Airway epithelial cell (primary cell): ENCODE measurements around the gene WDR35. TPM values are rescaled to one million over a fixed set of nuclear protein-coding genes. Genes with fewer than 3 reads are reported as not detected.

ENCODE experiments used
- total RNA-seq: library from RNA; depleted of rRNA; stranded (reverse); fragments of >200 nt; gene quantifications from 2 replicates; pipeline ENCODE4 v1.2.3, GENCODE V29; 2015

Gene WDR35
- 4.0 and 5.9 TPM in 2 replicates for total RNA-seq

DNA sequence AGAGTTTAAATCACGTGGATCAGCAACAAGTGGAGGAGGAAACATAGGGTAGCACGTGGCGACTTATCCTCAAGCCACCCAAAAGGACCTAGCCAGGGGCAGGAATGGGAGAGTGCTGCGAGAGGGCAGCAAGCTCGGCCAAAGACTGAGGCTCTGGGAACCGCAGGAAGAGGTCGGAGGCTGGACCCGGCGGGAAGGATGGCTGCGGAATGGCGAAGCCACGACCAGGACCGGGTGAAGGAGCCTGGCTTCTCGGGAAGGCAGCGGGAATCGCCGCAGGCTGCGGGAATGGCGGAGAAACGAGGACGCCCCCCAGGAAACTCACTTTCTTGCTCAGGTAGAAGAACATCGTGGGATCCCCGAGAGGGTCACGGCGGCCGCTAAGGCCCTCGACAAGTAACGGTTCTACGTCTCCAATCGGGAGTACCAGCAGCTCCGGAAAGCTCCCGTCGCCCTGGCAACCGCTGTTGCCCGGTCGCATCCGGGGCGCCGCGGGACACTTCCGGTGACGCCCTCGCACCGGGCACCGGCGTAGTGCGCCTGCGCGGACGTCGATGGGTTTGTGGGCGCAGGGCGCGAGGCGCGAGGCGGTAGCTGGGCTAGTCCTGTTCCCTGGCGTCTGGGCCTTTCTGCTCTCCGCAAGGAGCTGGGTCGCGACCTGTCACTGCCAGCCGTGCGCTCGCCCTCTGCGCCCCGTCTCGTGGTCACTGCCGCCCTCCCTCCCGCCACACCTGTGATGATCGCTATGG, at the start of gene WDR35:
Gene WDR35, minus strand, starts transcription at position 439 of the 749 bp plus-strand sequence. Its CDS starts 90 bp downstream, at position 349.

DNA sequence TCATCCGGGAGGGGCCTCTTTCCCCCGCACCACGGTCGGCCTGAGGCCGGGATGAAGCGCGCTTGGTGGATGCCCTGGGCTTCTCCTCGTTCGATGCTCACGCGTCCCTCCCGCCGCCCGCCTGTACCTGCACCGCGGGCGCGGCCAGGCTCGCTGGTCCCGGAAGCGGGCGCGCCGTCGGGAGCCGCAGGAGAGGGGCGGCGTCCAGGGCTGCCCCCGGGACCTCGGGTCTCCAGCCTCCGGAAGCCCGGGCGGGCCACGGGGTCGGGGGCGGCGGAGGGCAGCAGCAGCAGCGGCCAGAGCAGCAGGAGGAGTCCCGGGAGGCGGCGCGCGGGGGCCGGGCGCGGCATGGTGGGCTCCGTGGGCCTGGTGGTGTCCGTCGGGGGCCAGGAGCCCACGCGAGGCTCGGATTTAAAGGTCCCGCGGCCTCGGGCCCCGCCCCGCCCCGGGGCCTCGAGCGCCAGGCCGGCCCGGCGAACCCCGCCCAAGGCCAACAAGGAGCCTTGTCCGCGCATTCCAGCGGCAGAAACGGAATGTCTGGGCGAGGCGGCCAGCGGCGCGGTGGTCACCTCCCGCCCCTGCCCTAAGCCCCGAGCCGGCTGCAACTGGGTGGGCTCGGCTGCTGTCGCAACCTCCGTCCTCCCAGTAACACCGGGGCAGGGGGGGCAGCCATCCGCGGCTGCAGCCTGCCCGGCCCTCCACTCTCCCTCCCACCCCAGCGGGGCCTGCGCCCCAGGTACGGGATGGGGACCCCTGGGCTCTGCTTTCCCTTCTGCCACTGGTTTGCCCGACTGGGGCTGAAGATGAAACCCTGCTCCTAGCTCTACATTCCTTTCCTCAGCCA, 22.6 kb upstream of the WDR35 start, which contains the start of gene MATN3:
Gene MATN3, minus strand, starts transcription at position 387 of the 844 bp plus-strand sequence. Its CDS starts 37 bp downstream, at position 350.

DNA sequence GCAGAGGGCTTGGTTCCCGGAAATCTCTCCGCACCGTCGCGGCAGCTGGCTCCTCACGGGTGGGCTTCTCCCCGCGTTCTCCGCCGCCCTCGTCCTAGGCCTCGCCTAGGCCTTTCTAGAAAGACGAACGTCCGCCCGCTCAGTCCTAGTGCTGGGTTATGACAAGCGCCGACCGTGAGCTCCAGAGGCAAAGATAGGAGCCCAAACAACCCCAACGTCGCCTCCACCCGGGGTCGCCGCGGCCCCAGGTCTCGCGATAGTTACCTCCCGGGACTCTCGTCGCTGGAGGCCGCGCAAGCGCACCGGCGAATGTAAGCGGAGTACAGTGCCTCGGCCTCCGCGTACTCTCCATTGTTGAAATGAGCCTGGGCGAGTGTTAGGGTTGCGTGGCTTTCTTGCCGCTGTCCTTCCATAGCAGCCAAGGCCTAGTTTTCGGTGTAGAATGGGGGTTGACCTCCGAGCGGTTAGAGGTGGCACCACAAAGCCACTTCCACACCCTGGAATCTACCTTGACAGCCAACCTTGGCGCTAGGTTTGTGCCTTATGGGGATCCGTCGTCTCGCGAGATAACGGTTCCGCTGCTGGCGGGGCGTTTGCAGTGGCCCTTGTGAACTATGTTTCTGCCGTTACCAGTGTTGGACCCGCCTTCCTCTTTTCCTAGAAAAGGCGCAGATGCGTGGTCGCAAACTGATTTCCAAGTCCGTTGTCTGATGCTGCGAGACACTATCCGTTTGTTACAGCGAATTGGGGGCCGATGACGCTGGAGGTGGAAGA, 88.3 kb downstream of the WDR35 start, which contains the start of gene TTC32:
Gene TTC32, minus strand, starts transcription at position 542 of the 774 bp plus-strand sequence. Its CDS starts 129 bp downstream, at position 413.

Other genes starting within 250 kb of the WDR35 start
- 3.6 and 7.4 TPM in 2 replicates for gene TTC32, start 88.1 kb downstream of the WDR35 start, total RNA-seq
- 0.70 and 1.2 TPM in 2 replicates for gene MATN3, start 22.6 kb upstream of the WDR35 start, total RNA-seq
- 71.0 and 84.1 TPM in 2 replicates for gene LAPTM4A, start 61.5 kb upstream of the WDR35 start, total RNA-seq
- gene SDC1, start 235.0 kb upstream of the WDR35 start, total RNA-seq = 909 and 1,110 TPM in 2 replicates